IPS-NIHi7 (cell line): ENCODE measurements around the gene APOC4.
"Not testable (repeated sequence)": the region's sequence is repeated elsewhere in the genome, so short reads cannot be mapped to it uniquely, and the experiment has no call there.

ENCODE experiments used
- DNase-seq: peaks from one replicate; pipeline ENCODE4 v3.0.0; 2012; ENCODE audit warnings: mixed read lengths; ENCODE audit errors: extremely low spot score

APOC4 gene

DNA sequence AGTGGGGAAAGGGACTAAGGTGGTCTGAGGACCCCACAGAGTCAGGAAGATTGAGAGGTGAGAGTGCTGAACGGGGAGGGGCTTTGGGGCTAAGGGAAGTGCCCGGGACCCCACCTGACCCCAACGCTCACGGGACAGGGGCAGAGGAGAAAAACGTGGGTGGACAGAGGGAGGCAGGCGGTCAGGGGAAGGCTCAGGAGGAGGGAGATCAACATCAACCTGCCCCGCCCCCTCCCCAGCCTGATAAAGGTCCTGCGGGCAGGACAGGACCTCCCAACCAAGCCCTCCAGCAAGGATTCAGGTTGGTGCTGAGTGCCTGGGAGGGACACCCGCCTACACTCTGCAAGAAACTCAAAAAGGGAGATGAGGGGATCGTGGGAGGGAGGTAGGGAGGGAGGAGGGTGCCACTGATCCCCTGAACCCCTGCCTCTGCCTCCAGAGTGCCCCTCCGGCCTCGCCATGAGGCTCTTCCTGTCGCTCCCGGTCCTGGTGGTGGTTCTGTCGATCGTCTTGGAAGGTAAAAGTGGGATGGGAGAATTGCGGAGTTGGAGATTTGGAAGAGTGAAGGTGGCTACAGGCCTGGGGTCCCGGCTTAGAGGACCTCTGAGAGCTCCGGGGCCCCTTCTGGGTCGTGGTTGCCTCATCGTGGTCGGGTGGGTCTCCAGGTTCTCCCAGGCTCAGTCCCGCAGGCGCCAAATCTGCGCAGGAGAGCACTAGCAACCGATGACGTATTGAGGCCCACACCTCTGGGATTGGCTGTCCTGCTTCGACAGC is 27.4 kb upstream of the APOC4 start, which contains the start of gene APOC1:
APOC1 (plus strand) TSS at position 176 of the 774 bp plus-strand sequence; CDS start at position 460, 284 bp downstream.
- DNase-seq: peak; percentile 91

DNA sequence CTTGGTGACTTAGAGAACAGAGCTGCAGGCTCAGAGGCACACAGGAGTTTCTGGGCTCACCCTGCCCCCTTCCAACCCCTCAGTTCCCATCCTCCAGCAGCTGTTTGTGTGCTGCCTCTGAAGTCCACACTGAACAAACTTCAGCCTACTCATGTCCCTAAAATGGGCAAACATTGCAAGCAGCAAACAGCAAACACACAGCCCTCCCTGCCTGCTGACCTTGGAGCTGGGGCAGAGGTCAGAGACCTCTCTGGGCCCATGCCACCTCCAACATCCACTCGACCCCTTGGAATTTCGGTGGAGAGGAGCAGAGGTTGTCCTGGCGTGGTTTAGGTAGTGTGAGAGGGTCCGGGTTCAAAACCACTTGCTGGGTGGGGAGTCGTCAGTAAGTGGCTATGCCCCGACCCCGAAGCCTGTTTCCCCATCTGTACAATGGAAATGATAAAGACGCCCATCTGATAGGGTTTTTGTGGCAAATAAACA is 17.8 kb upstream of the APOC4 start:
- no peak for DNase-seq

DNA sequence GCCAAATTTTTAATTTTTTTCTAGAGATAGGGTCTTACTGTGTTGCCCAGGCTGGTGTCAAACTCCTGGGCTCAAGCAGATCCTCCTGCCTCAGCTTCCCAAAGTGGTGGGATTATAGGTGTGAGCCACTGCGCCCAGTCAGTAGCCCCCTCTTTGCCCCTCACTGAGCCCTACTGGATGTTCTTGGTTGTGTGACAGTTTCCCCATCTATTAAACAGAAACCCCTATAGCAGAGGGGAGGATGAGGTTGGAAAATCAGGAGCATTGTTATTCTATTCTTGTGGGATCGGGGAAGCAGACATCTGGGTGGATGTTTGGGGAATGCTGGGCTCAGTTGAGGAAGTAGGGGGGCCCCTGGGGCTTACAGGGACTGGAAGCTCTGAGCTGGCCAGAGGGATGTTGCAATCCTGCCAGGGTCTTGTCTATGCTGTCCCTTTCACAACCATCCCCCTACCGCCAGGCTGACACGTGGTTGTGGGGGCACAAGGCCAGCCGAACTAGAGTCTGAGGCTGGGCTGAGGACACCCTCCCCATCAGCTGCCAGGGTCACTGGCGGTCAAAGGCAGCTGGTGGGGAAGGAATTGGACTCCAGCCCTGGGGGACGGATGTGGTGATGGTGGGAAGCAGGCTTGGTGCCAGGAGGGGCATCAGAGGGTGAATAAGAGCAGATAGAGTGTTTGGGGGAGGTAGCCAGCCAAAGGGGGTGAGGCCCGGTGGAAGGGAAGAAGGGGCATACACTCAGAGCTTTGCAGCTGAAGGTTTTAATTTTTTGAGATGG is 16.7 kb upstream of the APOC4 start:
- DNase-seq: no peak

DNA sequence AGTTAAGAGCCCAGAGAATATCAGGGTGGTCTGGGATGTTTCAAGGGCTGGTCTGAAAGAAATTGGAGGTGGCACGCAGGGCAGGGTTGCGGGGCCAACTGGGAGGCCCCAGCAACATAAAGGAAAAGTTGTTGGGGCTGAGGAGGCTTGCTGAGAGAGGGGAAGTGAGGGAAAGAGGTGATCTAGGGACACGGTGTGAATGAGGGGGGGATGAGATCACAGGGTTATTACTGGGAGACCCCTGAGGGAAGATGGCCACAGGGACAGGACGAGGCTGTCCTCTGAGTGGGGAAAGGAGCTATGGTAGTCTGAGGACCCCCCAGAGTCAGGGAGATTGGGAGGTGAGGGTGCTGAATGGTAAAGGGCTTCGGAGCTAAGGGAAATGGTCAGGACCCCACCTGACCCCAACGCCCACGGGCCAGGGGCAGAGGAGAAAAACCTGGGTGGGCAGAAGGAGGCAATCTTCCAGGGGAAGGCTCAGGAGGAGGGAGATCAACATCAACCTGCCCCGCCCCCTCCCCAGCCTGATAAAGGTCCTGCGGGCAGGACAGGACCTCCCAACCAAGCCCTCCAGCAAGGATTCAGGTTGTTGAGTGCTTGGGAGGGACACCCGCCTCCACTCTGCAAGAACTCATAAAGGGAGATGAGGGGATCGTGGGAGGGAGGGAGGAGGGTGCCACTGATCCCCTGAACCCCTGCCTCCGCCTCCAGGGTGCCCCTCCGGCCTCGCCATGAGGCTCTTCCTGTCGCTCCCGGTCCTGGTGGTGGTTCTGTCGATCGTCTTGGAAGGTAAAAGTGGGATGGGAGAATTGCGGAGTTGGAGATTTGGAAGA is 15.6 kb upstream of the APOC4 start:
- DNase-seq: not testable (repeated sequence)

DNA sequence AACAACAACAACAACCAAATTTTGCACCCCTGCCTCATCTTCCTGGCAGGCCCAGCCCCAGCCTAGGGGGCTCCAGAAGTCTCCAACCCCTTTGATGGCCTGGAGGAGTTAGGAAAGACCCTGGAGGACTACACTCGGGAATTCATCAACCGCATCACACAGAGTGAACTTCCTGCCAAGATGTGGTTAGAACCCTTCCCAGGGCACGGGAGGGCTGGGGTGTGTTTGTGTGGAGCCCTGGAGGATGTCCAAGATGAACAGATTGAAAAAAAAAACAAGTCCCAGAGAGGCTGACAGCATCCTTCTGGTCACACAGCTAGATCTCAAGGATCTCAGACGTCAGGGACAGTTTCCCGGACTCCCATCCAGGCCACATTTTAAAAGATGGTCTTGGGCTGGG is 14.3 kb upstream of the APOC4 start:
- no peak for DNase-seq

DNA sequence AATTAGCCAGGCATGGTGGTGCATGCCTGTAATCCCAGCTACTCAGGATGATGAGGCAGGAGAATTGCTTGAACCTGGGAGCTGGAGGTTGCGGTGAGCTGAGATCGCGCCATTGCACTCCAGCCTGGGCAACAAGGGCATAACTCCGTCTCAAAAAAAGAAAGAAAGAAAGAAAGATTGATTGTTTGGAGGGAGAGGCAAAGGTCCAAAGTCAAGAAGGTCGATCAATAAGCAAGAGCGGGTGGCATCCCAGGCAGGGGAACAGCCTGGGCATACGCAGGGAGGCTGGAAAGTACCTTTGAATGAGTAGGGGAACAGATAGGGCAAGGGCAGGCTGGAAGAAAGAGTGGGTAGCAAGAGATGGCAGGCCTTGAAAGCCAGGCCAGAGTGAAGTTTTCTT is 11.9 kb upstream of the APOC4 start:
- DNase-seq: no peak

DNA sequence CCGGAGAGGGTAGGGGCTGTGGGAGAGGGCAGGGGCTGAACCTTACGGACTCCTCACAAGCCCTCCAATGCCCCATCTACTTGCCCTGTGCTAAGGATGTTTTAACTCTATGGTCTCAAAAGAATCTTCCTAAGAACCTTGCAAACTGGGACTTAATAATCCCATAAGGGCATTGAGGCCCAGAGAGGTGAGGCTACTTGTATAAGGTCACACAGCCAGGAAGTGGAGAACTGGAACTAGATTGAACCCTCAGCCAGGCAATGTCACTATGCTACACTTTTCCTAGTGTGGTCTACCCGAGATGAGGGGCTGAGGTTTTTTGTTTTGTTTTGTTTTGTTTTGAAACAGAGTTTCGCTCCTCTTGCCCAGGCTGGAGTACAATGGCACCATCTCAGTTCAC is 10.5 kb upstream of the APOC4 start:
- no peak for DNase-seq

DNA sequence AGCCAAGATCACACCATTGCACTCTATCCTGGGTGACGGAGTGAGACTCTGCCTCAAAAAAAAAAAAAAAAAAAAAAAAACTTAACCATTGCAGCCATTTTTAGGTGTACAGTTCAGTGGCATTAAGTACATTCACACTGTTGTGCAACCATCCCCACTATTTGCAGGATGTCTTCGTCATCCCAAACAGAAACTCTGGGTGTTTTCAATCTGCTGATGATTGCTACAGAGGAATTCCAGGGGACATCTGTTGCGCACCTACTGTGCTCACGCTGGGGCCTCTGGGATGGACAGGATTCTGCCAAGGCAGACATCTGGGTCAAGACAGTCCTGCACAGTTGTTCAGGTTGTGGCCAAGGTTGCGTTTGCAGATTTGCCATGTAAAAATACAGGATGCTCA is 2.4 kb upstream of the APOC4 start:
- DNase-seq: no peak

DNA sequence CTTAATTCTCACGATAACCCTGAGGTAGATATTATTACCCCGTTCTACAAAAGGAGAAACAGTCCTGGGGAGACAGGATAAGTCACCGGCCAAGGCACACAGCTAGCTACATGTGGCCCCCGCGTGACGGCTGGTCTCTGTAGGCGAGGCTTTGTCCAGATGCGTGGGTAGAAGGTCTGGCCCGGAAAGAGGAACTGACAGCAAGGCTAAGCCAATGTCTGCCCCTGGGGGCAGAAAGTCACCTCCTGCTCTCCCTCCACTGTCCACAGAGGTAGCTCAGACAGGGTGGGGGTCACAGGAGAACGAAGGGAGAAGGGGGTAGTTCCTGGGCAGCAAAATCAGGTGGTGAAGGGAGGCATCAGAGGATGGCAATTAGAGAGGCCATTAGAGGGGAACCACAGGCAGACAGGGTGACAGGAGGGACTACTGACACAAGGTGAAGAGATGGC is 1.8 kb downstream of the APOC4 start:
- DNase-seq: no peak

DNA sequence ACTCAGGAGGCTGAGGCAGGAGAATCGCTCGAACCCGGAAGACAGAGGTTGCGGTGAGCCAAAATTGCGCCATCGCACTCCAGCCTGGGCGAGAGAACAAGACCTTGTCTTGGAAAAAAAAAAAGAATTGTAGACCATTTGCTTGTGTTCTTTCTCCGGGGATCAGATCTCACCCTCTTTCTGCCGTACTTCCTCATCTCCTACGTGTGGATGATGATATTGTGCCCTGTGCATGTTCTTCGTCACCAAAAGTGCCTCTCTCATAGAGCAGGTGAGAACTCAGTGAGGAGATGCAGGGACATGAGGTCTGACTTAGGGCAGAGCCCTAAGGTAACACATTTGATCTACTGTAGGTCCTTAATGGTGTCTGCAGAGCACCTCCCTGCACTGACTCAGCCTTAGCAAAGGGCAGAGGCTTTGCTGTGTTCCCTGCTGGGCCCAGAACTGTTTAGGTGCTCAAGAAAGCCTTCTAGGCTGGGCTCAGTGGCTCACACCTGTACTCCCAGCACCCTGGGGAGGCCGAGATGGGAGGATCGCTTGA is 5.1 kb downstream of the APOC4 start:
- DNase-seq: no peak

DNA sequence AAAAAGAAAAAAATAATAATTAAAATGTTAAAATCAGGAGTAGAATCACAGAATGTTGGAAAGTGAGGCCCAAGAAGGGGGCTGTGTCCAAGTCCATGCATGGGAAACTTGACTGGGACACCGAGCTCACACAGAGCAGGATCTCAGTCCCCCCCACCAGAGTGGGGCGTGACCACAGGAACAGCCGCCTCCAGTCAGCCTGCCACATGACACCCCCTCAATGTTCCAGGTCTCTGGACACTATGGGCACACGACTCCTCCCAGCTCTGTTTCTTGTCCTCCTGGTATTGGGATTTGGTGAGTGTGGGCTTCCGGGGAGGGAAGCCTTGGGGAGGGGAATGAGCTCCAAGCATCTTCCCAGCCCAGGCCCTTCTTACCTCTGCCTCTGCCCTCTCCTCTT is 6.2 kb downstream of the APOC4 start:
- DNase-seq: no peak

DNA sequence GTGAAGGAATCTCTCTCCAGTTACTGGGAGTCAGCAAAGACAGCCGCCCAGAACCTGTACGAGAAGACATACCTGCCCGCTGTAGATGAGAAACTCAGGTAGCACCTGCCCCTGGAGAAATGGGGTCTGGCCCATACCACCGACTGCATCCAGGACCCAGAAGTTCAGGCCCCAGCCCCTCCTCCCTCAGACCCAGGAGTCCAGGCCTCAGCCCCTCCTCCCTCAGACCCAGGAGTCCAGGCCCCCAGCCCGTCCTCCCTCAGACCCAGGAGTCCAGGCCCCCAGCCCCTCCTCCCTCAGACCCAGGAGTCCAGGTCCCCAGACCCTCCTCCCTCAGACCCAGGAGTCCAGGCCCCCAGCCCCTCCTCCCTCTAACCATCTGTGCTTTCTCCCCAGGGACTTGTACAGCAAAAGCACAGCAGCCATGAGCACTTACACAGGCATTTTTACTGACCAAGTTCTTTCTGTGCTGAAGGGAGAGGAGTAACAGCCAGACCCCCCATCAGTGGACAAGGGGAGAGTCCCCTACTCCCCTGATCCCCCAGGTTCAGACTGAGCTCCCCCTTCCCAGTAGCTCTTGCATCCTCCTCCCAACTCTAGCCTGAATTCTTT is 6.8 kb downstream of the APOC4 start:
- no peak for DNase-seq

DNA sequence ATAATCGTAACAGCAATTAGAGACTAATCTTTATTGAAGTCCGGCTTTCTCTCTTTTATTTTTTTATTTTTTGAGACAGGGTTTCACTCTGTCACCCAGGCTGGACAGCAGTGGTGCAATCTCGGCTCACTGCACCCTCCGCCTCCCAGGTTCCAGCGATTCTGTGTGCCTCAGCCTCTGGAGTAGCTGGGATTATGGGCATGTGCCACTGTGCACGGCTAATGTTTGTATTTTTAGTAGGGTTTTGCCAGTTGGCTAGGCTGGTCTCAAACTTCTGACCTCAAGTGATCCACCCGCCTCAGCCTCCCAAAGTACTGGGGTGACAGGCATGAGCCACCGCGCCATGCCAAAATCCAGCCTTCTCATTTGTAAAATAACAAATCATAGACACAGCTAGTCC is 7.5 kb downstream of the APOC4 start:
- DNase-seq: no peak

DNA sequence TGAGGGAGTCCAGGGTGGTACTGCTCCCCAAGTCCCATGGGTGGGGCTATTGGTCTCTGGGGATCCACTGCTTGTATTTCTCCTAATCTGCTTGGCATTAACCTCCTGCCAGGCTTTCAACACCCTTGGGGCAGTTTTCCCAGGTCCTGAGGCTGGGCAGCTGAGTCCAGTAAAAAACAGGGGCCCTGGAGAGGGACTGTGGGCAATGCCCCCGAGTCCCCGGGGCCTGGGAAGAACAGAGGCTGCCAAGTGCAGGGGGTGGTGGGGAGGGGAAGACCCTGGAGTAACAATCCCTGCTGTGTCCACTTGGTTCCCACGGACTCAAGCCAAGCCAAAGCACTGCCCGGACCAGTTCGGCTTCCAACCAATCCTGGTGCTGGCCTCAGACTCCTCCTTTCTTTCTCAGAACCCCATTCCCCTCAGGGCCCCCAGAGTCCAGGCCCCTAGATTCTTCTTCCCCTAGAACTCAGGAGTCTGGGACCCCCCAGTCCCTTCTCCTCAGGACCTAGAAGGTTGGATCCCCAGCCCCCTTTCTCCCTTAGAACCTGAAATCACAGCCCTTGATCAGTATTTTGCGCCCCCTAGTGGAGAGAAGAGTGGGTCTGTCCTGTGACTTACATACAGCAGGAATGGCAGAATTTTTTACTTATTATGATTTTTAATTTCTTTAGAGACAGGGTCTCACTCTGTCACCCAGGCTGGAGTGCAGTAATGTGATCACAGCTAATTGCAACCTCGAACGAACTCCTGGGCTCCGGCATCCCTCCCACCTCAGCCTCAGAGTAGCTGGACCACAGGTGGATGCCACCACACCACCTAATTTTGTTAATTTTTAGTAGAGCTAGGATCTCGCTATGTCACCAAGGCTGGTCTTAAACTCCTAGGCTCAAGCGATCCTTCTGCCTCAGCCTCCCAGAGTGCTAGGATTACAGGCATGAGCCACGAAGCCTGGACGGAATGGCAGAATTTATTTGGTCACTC is 9.4 kb downstream of the APOC4 start:
- peak; percentile 84 for DNase-seq

DNA sequence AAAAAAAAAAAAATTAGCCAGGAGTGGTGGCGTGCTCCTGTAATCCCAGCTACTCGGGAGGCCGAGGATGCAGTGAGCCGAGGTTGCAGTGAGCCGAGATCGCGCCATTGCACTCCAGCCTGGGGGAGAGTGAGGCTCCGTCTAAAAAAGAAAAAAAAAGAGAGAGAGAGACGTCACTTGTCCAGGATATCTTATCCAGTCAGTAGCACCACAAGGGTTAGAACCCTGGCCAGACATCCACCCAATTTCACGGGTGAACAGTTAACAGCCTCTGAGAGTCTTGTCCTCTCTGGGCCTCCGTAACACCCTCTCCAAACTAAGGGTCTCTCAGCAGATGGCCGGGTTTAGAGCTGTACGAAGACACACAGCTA is 12.2 kb downstream of the APOC4 start:
- DNase-seq: no peak

DNA sequence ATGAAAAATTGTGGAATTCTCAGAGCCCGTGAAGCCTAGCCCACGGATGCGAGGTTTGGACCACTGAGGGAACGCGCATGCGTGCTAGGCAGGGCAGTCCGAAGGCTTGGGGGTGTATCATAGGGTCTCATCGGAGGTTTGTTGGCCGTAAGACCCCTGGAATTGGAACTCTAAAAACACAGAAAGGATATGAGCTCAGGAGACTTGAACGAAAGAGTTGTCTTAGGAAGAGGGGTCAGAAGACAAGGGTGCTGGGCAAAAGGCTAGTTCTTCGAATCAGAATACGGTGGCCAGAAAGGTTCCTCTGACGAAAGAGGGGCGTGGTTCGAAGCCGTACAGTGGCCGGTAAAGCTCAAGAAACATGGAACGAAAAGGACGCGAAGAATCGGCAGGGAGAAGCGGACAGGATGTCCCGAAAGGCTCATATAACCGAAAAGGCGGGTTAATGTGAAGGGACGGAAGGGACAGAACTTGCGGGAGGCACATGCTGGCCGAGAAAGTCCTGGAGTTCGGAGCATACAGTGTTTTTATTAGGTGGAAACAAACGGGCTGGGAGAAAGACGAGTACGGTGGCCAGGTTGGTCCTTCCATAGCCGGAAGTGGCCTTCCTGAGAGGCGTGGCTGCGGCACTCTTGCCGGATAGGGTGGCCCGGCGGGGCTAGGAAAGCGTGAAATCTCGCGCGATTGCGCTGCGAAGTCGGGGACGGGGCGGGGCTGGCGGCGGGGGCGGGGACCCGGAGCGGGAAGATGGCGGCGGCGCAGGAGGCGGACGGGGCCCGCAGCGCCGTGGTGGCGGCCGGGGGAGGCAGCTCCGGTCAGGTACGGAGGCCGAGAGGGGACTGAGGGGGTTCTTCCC is 12.8 kb downstream of the APOC4 start, which contains the start of gene CLPTM1:
CLPTM1 (plus strand) TSS at position 732 of the 856 bp plus-strand sequence; CDS start at position 748, 16 bp downstream.
- peak; percentile 99 for DNase-seq

DNA sequence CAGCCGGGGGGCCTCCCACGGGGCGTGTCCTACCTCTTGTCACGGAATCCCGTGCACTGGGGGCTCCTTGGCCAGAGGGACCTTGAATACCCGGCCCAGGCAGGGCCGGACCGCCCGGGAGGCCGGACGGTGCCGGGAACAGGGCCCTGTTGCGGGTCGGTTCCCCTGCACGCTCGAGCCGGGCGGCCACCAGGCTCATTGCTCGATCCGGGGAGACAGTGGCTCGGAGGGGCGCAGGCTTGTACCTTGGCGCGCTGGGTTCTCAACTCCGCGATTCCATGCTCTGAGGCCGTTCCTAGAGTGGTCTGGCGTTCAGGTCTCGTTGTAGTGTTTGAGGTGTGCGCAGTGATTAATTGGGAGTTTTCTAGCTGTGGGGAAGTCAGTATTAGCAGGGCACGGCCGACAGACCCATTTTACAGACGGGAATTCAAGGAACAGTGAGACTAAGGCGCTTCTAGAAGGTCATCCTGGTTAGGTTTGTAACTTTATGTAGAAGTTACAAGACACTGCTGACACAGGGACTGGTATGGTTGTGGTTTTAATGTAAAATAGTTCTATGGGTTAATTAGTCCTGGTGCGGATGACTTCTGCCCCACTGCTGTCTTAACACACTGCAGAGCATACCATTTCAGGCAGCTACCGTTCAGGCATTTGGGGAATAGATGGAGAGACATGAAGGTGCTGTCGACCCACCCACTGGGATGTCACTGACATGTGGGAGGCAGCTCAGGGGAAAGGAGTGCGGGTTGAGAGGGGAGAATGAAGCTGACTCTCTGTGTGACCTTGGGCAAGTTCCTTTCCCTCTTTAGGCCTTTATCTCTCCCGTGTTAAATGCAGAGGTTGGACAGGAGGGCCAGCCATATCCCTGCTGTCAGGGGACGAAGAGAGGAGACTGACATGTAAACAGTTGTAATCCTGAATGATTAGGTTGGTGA is 13.7 kb downstream of the APOC4 start:
- no peak for DNase-seq

DNA sequence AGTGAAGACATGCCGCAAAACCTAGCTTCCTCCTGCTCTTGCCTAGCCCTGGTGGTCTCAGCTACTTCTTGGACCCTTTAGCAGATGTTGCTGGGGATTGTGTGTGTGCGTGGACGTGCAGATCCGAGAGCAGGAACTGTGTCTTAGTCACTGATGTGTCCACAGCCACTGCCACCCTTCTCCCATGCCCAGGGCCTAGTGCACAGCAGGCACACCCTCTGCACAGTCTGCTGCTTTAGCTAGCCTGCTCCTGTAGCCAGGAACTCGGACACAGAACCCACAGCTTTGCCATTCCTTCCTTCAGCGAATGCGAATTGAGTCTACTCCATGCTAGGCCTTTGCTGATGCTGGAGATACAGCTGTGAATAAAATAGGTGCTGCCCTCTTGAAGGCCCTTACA is 15.5 kb downstream of the APOC4 start:
- DNase-seq: no peak
